ENCODE measurements around the gene CSPG5. TPM values are rescaled to one million over a fixed set of nuclear protein-coding genes. Genes with fewer than 3 reads are reported as not detected.

CSPG5 gene
- total RNA-seq, 1 experiment from 2014 or later = 5.7 TPM

GRCh38 chr3:47542471-47543173, 36.0 kb downstream of the CSPG5 start:
- H3K4me1 Mint-ChIP-seq = peaks cover 7% of the 10 kb centered on the region in 2 experiments; a peak in 3 of 4 replicates
- Histone ChIP-seq H2BK5ac (ENCODE audit: insufficient read length, low read length) (no peak overlapping the region), H3K14ac (ENCODE audit: insufficient read depth, low read length) (no peak overlapping the region; the same call in 1 of the 2 replicates), H3T11ph (ENCODE audit: low read length) (no peak overlapping the region), H3K9me3 (ENCODE audit: control insufficient read depth, low read depth, low read length) (no peaks in the 10 kb centered on the region), H3K9ac (ENCODE audit: extremely low read depth, insufficient read length, low read length) (no peak overlapping the region), H3K27ac (ENCODE audit: insufficient read length, low read depth, low read length) (no peak overlapping the region), H2AK5ac (ENCODE audit: insufficient read length, low read length) (no peak overlapping the region), H3K79me2 (ENCODE audit: insufficient read depth, low read length) (no peaks in the 10 kb centered on the region), H3K23me2 (ENCODE audit: insufficient read length, low read depth, low read length, poor library complexity, severe bottlenecking) (no peaks in the 10 kb centered on the region), H3K79me1 (ENCODE audit: insufficient read depth, low read depth, low read length, poor library complexity, severe bottlenecking) (no peaks in the 10 kb centered on the region), H2AFZ (ENCODE audit: low read length) (no peak overlapping the region), H3K23ac (ENCODE audit: insufficient read length, low read depth, low read length) (no peak overlapping the region), H3K4me1 (ENCODE audit: insufficient read depth, low read length) (no peaks in the 10 kb centered on the region; the same call in 1 of the 2 replicates), H2BK20ac (ENCODE audit: low read depth, low read length, poor library complexity, severe bottlenecking) (no peak overlapping the region), H4K20me1 (ENCODE audit: control insufficient read depth, insufficient read depth, insufficient read length) (no peaks in the 10 kb centered on the region), H3K27me3 (ENCODE audit: insufficient read depth, low read length) (no peaks in the 10 kb centered on the region), H2BK12ac (ENCODE audit: insufficient read length, low read depth, low read length) (no peak overlapping the region), H2BK15ac (ENCODE audit: low read depth, low read length) (no peak overlapping the region), H4K8ac (replicated peaks; ENCODE audit: insufficient read length, low read depth, low read length) (no peak overlapping the region), H2BK120ac (ENCODE audit: low read depth, low read length, poor library complexity, severe bottlenecking) (no peak overlapping the region), H3K18ac (ENCODE audit: insufficient read length, low read depth, low read length) (no peak overlapping the region), H3K56ac (ENCODE audit: insufficient read length, low read depth, low read length) (no peak overlapping the region), H3K4me2 (ENCODE audit: insufficient read depth, insufficient read length, low read length) (no peak overlapping the region), H4K91ac (ENCODE audit: insufficient read length, low read depth, low read length) (no peak overlapping the region), H4K5ac (ENCODE audit: insufficient read length, low read depth, low read length) (no peak overlapping the region), H3K4ac (ENCODE audit: low read depth, low read length) (no peak overlapping the region)
- H3K4me3 Mint-ChIP-seq = no peak overlapping the region
- H3K36me3 Mint-ChIP-seq (ENCODE audit: insufficient read depth in 1 of 3, low read depth in 3 of 3) = no peaks in the 10 kb centered on the region
- no peak for TF ChIP-seq CTCF (conservative IDR thresholded peaks at IDR 0.05)
- no peak for DNase-seq
- no CpG with 5 or more reads among the region's 21 CpGs for WGBS (ENCODE audit: extremely low coverage, insufficient read length, low lambda C conversion rate)
- no peaks in the 10 kb centered on the region; a peak in 2 of 5 replicates for H3K9me3 Mint-ChIP-seq
- no peak overlapping the region for H3K27ac Mint-ChIP-seq
- H3K27me3 Mint-ChIP-seq (ENCODE audit: low read depth) = no peaks in the 10 kb centered on the region
